PC-9 (cell line): ENCODE results near the gene INTS11.

ENCODE experiments used
- EZH2 ChIP-seq: fragments of 200-600 bp; sonication (generic); IDR thresholded peaks from 2 replicates; pipeline ENCODE4 v1.8.0; 2017; ENCODE audit warnings: antibody characterized with exemption, low read depth
- TF ChIP-seq, protein P1 (sequence below): fragments of 200-600 bp; sonication (generic); conservative IDR thresholded peaks from 2 replicates; pipeline ENCODE4 v1.6.1; 2017; ENCODE audit warnings: mixed run types, antibody characterized with exemption, mild to moderate bottlenecking, moderate library complexity

DNA sequence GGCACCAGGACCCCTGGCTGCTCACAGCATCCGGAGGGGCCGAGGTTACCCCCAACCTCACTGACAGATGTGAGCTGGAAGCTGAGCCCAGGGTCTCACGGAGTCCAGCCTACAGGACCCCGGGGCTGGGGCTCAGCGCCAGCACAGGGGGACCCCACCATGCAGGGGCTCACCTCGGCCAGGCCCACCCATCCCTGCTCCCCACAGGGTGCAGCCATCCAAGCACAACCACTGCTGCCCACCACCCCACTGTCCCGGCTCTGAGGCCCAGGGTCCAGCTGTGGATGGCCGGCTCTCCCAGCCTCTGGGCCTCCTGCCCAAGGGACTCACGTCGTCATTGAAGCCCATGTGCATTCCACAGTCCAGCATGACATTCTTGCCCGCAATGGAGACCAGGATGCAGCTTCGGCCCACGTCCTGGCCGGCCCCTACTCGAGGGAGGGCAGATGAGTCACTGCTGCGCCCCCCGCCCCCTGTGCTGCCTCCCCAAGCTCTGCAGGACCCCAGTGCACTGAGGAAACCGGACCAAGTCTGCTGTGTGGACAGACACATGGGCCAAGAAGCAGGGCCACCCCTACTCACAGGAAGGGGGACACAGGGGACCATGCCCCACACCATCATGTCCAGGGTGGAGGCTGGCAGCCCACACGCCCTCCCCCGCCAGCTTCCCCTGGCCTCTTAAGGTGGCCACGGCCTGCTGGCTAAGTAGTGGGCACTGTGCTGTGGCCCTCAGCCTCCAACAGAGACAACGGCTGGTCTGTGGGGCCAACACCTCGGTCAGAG is 3.6 kb downstream of the INTS11 start:
- TF ChIP-seq, protein P1, sequence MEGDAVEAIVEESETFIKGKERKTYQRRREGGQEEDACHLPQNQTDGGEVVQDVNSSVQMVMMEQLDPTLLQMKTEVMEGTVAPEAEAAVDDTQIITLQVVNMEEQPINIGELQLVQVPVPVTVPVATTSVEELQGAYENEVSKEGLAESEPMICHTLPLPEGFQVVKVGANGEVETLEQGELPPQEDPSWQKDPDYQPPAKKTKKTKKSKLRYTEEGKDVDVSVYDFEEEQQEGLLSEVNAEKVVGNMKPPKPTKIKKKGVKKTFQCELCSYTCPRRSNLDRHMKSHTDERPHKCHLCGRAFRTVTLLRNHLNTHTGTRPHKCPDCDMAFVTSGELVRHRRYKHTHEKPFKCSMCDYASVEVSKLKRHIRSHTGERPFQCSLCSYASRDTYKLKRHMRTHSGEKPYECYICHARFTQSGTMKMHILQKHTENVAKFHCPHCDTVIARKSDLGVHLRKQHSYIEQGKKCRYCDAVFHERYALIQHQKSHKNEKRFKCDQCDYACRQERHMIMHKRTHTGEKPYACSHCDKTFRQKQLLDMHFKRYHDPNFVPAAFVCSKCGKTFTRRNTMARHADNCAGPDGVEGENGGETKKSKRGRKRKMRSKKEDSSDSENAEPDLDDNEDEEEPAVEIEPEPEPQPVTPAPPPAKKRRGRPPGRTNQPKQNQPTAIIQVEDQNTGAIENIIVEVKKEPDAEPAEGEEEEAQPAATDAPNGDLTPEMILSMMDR = no peak
- no peak for TF ChIP-seq EZH2
